Neural crest cell (in vitro differentiated cells): Measurements from ENCODE around the gene EGLN1. TPM values are rescaled to one million over a fixed set of nuclear protein-coding genes. Genes with fewer than 3 reads are reported as not detected.

Source experiments
- DNase-seq: peaks from one replicate; pipeline ENCODE4 v3.0.0; 2021; ENCODE audit warnings: low read depth, mixed read lengths, low spot score
- H3K27ac Mint-ChIP-seq: one replicate; pipeline ENCODE4 v1.8.0; 2021; ENCODE audit warnings: mild to moderate bottlenecking, mixed read lengths; ENCODE audit not compliant: unreplicated experiment
- H3K27me3 Mint-ChIP-seq: 2 replicates; pipeline ENCODE4 v1.8.0; 2021; ENCODE audit warnings: low read depth, mild to moderate bottlenecking, mixed read lengths
- H3K36me3 Mint-ChIP-seq: 2 replicates; pipeline ENCODE4 v1.8.0; 2021; ENCODE audit warnings: low read depth, mild to moderate bottlenecking, mixed read lengths
- H3K4me1 Mint-ChIP-seq: 2 replicates; pipeline ENCODE4 v1.8.0; 2021; ENCODE audit warnings: mixed read lengths
- H3K4me3 Mint-ChIP-seq: one replicate; pipeline ENCODE4 v1.8.0; 2021; ENCODE audit warnings: mild to moderate bottlenecking, mixed read lengths
- H3K9me3 Mint-ChIP-seq: 2 replicates; pipeline ENCODE4 v1.8.0; 2021; ENCODE audit warnings: mixed read lengths
- CTCF ChIP-seq: fragments of 200-600 bp; sonication (generic); conservative IDR thresholded peaks from 2 replicates; pipeline ENCODE4 v1.5.0; 2021; ENCODE audit warnings: antibody characterized with exemption, mild to moderate bottlenecking
- total RNA-seq: library from RNA; stranded (reverse); gene quantifications from 2 replicates; pipeline ENCODE4 v1.2.1, GENCODE V29; 2021

The EGLN1 gene
- total RNA-seq, 1 donor from 2014 or later: 21.6 TPM

- H3K27ac Mint-ChIP-seq: no peak overlapping the region
- H3K4me3 Mint-ChIP-seq: peak overlapping the region; percentile 38
- H3K9me3 Mint-ChIP-seq: no peaks in the 10 kb centered on the region
- peaks cover 1% of the 10 kb centered on the region for H3K27me3 Mint-ChIP-seq
- no peaks in the 10 kb centered on the region for H3K36me3 Mint-ChIP-seq
- DNase-seq: no peak
- H3K4me1 Mint-ChIP-seq: peaks cover 41% of the 10 kb centered on the region
- no peak for TF ChIP-seq CTCF
Observed at GRCh38 chr1:231332761-231333160, 89.3 kb downstream of the EGLN1 start.

- Mint-ChIP-seq H3K27ac (no peak overlapping the region), H3K4me1 (peaks cover 13% of the 10 kb centered on the region)
Observed at GRCh38 chr1:231329483-231329882, 92.6 kb downstream of the EGLN1 start.

GRCh38 chr1:231327617-231328016 is 94.5 kb downstream of the EGLN1 start:
- TF ChIP-seq CTCF: no peak
- no peaks in the 10 kb centered on the region for H3K36me3 Mint-ChIP-seq

More at GRCh38 chr1:231329483-231329882, 92.6 kb downstream of the EGLN1 start:
- H3K9me3 Mint-ChIP-seq: no peaks in the 10 kb centered on the region
- no peaks in the 10 kb centered on the region for H3K27me3 Mint-ChIP-seq
- no peaks in the 10 kb centered on the region for H3K36me3 Mint-ChIP-seq
- DNase-seq: no peak
- peak overlapping the region; percentile 14 for H3K4me3 Mint-ChIP-seq
- TF ChIP-seq CTCF: no peak

GRCh38 chr1:231326248-231326647 is 95.8 kb downstream of the EGLN1 start:
- Mint-ChIP-seq H3K27ac (no peak overlapping the region), H3K4me1 (no peaks in the 10 kb centered on the region), H3K9me3 (no peaks in the 10 kb centered on the region), H3K4me3 (no peak overlapping the region), H3K36me3 (no peaks in the 10 kb centered on the region), H3K27me3 (no peaks in the 10 kb centered on the region)
- no peak for DNase-seq
- TF ChIP-seq CTCF: no peak

More at GRCh38 chr1:231327617-231328016, 94.5 kb downstream of the EGLN1 start:
- DNase-seq: no peak
- Mint-ChIP-seq H3K27ac (no peak overlapping the region), H3K9me3 (no peaks in the 10 kb centered on the region), H3K4me1 (no peaks in the 10 kb centered on the region), H3K27me3 (no peaks in the 10 kb centered on the region), H3K4me3 (no peak overlapping the region)

- Mint-ChIP-seq H3K4me1 (no peaks in the 10 kb centered on the region), H3K4me3 (no peak overlapping the region), H3K27ac (no peak overlapping the region), H3K9me3 (no peaks in the 10 kb centered on the region), H3K36me3 (no peaks in the 10 kb centered on the region), H3K27me3 (no peaks in the 10 kb centered on the region)
- TF ChIP-seq CTCF: no peak
- DNase-seq: no peak
Observed at GRCh38 chr1:231324660-231325059, 97.4 kb downstream of the EGLN1 start.
